Superior temporal gyrus (tissue), 1 donor: ENCODE results near the gene TES.

Experiments
- DNase-seq: peaks from one replicate; pipeline ENCODE4 v3.0.0-alpha.2; 2016; ENCODE audit errors: extremely low spot score

TES gene

DNA sequence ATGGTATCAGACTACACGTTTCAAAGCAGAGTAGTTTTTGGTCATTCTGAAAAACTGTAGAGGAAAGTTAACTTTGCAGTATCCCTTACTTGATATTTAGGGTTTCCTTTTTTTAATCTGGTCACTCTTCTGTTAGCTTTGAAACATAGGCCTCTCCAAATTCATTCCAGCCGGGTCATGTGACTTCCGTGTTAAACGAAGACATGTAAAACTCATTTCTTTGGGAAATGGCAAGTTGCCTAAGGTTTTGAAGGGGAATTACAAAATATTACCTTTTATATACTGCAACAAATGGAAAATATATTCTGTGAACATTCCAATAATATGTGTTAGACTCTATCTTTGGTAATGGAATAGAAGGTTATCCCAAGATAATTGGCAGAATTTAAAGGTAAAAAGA lies 9.5 kb downstream of the TES start:
- no peak for DNase-seq

DNA sequence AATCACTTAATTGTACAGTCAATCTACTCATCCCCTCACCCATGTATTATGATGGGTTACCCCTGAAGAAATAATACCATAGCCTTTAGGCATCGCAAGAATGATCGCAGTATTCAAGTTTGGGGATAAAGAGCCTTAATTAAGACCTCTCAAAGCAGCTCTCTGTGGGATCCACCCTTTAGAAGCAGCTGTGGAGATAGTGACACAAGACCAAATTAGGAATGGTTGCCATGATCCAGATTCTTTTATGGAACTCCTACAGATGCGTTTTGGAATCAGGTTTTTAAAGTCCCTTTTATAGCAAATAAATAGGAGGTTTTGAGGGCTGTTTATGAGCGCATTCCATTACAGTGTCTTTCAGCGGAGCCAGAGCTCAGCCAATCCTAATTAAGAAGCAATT lies 12.2 kb downstream of the TES start:
- no peak for DNase-seq

DNA sequence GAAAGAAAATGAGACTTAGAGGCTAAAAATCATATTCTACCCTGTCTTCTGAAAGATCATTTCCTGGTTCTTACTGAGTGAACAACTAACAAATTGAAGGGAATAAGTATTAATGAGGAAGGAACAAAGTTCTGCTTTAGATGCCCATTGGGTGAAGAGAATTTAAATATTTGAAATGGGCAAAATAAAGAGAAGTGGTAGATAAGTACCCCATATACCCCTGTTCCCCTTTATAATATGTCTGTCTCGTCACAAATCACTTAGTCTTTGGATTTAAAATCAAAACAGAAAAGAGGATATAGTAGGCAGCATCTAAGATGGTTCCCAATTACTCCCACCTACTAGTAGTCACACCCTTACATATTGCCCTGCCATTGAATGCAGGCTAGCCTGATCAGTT lies 13.2 kb downstream of the TES start:
- DNase-seq = no peak

DNA sequence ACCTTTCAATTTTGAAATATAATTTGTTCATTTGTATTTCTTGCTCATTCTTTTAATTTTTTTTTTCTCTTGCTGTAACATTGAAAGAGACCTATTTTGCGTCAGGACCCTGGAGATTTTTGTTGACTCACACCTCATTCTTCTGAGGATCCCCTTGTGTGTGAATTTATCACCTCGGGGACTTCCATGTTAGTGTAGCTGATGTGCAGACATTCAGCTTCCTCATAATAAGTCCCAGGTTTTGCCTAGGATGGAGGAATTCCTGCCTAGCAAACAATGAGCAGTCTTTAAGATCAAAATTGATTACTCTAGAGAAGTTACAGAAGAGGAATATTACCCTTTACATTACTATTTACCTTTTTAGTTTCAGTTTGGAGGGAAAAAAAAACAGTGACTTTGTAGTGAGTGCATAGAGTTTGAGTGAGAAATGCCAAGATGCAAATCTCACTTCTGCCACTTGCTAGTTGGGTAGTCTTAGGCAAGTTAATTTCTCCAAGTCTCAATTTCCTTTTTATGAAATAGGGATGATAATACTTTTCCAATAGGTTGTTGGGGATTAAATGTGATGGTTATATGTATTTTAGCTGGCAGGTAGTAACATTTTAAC lies 14.3 kb downstream of the TES start:
- DNase-seq = no peak

DNA sequence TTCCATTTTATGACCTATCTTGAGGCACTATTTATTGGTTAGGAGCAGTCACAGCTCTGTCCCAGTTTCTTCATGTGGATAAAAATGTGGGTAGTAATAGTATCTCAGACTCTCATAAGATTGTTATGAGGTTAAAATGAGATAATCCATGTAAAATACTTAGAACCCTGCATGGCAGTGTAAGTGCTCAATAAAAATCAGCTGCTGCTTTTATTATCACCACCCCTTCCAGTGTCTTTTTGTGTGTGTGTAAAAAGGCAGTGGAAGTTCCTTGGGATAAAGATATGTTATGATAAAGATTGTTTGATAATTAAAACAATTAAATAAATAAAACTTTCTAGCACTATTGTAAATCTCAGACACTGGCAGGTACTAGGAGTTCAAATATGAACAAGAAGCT lies 15.5 kb downstream of the TES start:
- DNase-seq = no peak

DNA sequence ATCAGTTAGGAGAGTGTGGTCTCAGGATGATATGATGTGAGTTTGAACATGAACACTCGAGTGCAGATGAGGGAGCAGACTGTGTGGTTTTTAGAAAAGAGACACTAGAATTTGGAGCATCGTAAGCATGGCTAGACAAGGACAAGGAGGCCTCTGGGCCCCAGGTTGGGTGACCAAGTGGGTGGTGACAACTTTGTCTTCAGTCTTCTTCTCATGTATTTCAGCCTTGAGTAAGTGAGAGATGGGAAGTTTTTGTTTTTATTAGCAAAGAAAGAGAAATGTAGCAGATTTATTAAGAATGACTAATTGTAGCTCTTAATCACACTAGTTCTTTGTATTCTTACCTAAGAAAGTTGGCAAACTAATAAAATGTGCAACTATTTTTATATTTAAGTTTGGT lies 16.3 kb downstream of the TES start:
- DNase-seq = no peak

DNA sequence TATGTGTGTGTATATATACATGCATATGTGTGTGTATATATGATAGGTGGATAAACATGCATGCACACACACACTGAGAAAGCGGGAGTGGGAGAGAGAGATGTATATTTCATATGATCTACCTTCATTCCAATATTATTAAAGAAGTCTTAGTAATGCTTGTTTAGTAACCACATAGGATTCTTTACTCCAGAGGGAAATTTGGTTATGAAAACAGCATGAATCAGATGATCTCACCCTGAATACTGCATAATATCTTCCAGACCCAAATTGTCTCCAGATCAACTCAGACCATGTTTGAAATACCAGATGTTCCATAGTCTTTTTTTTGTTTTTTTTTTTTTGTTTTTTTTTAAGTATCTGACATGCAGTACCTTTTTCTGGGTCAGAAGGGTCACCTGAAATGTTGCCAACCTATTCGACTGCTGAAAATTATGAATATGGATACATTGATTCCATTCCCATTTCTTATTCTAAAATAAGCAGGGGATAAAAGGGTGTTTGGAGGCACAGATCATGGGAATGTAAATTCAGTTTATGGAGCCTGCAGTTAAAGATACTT lies 17.4 kb downstream of the TES start:
- DNase-seq = no peak

DNA sequence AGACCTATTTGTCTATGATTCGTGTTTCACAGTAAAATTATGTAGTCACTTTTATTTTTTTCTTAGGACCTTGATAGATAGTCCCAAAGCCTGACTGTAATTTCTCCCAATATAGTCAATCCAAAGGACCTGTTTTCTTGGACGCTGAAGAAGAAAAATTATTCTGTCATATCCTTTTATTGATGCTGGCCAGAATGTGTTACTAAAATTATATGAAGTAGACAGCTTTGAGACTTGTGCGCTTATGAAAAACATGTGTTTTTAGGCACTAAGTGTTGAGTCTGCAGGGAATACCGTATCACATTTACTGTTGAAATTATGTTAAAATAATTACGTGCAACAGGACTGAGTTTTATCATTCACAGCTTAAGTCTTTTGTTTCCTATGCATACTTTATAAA lies 17.9 kb downstream of the TES start:
- no peak for DNase-seq

DNA sequence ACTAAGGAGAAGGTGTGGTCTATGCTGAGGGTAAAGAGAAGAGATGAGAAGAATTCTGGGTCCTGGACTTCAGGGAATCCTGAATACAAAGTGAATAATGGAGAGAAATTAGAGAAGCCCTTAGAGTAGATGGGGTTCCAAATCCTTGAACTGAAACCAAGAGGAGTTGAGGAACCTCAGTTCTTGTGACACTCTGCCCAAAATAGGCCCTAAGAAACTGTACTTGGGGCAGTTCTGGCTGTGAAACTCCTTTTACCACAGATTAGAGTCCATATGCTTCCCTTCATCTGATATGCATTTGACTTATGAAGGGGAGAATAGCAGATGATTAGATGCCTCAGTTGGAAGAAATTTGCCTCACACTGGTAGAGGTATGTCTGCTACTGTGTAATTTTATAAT lies 19.0 kb downstream of the TES start:
- no peak for DNase-seq

DNA sequence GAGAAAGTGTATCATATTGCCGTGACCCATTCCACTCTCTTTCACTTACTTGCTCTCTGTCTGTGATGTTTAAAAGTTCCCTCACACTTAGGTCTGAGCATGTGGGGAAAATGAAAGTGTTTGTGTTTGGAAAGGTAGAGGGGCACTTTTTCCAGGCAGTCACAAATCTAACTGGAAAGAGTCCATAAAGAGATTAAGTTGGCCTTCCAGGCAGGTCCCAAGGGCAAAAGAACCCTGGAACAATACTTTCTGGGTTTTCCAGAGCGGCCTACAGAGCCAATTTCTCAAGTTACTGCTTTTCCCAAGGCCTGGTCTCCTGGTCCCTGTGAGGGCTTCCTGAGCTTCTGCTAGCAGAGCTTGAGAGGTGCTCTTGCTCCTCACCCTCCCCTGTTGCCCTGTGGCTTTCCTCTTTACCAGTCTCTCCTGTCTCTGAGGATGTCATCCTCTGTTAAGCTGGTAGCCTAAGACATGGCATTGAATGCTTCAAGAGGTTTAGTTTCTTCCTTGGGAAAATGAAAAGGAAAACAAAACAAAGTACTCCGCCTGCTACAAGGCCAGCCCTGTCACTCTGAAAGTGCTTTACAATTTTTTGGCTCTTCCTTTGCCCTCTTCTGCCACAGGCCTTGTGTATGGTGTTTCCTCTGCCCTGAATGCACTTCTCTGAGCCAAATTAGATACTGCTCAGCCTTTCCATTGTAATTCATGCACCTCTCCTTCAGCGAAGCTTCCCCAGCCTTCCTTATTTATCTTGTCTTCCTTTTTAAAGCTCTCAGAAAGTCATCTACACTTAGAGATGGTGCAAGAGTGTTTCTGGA lies 20.1 kb downstream of the TES start:
- no peak for DNase-seq

DNA sequence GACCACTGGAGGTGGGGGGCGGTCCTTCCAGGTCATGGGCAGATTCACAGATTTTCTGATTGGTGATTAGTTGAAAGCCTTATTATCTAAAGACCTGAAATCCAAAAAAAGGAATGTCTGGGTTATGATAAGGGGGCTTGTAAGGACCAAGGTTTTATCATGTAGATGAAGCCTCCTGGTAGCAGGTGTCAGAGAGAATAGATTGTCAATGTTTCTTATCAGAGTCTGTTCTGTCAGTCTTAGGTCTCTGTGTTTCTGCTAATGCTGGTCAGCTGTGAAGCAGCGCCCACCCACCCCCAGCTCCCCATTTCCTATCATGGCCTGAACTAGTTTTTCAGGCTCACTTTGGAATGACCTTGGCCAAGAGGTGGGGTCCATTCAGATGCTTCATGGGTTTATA lies 21.2 kb downstream of the TES start:
- no peak for DNase-seq

DNA sequence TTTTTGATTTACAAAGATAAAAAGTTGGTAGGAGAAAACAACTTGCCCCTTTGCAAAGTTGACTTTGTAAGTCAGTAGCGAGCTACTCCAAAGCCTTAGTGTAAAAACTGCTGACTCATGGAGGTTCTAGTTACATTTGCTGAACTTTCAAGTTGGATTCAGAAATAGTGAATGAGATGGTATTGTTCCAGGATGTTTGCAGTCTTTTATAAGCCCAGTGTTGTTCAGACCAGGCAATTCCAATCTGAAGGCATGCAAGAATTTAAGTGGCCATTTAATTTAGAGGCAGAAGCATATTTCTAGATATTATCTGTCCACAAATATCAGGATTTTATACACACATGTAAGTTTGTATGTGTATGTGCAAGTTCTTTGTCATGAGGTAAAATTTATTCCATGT lies 21.6 kb downstream of the TES start:
- no peak for DNase-seq

DNA sequence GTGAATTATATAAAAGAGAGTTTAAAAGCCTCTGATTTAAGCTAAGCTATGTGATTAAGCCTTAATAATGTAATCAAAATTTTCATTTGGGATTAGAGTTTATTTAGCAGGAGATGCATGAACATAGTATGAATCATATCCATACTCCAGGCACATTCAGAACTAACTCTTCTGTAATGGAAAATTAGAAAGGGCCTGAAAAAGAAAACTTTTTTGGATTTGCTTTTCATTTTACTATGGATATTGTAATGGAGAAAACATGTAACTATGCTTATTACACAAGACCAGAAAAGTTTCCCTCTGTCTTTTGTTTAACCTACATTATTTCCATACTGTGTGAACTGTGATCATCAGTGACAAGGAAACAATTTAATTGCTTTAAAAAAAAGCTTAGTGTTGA lies 22.0 kb downstream of the TES start:
- no peak for DNase-seq

DNA sequence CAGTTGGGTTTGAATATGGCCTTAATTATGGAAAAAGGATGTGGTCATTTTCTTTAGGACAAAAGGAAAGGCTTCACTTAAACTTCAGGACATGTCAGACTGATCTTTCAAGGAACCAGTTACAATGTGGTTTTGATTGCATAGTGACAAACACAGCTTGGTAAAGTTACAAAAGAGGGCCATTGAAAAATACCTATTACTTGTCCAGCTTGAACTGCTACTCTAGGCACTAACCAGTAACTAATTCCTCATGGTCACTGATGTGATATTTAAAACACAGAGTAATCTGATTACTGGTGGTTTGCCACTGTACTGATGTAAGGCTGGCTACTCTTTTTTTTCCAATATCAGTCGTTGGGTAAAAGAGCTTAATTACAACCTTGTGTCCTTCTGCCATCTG lies 22.6 kb downstream of the TES start:
- no peak for DNase-seq

DNA sequence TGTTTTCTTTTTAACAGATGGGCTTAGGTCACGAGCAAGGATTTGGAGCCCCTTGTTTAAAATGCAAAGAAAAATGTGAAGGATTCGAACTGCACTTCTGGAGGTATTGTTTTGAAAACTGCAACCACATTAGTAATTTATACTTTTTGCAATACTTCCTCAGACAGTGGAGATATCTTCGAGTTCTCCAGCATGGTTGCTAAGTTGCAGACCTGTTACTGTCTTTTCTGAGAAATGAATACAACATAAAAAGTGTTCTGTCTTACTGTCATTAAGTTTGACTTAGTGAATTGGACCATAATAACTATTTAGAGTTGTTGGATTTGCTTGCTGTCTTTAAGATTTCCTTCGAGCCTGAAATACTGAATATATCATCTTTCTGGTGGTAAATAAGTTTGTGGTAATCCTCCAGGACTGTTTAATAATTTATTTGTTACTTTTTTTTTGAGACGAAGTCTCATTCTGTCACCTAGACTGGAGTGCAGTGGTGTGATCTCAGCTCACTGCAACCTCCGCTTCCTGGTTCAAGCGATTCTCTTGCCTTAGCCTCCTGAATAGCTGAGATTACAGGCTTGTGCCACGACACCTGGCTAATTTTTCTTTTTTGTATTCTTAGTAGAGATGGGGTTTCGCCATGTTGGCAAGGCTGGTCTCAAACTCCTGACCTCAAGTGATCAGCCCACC lies 24.3 kb downstream of the TES start:
- no peak for DNase-seq

DNA sequence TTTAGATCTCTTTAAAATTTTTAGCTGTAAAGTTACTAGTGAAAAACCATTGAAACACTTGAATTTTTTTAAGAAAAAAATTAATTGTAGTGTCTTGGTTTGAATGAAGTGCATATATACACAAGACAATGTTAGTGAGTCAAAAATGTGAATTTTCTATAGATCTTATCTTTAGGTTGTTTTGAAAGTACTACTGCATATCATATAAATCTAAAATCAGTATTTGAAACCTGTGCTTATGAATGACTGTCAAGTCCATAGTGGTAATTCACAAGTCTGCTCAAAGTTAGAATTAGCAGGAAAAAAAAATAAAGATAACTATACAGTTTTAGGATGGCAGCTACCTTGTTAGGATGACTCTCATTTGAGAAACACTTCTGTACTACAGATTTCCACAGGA lies 25.0 kb downstream of the TES start:
- no peak for DNase-seq

DNA sequence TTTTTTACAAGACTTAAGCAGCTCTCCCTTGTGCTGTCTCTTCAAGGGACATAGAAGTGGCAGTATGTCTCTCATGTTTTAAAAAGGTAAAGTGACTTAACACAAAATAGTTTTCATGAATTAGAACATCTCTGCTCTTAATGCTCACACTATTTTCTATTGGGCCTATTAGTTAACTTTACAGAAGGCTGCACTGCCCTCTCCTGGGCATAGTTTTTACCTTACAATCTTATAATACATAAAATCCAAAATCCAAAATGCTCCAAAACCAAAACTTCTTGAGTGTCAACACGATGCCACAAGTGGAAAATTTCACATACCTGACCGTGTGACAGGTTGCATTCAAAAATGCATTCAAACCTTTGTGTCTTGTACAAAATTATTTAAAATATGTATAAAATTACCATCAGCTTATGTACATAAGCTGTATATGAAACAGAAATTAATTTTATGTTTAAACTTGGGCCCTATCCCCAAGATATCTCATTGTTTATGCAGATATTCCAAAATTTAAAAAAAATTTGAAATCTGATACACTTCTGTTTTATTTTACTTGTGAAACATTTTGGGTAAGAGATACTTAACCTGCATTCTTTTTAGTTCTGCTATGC lies 25.8 kb downstream of the TES start:
- peak; percentile 89 for DNase-seq

DNA sequence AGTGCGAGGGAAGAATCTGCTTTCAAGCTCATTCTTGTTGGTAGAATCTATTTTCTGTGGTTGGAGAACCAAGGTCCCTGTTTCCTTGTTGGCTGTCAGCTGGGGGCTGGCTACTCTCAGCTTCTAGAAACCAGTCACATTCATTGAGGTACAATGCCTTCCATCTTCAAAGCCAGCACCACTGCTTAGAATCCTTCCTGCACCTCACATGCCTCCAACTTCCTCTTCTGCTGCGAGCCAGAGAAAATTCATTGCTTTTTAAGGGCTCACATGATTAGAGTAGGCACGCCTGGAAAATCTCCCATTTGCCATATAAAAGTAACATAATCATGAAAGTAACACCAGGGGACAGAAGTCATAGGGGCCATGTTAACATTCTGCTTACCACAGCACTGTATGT lies 28.7 kb downstream of the TES start:
- no peak for DNase-seq

DNA sequence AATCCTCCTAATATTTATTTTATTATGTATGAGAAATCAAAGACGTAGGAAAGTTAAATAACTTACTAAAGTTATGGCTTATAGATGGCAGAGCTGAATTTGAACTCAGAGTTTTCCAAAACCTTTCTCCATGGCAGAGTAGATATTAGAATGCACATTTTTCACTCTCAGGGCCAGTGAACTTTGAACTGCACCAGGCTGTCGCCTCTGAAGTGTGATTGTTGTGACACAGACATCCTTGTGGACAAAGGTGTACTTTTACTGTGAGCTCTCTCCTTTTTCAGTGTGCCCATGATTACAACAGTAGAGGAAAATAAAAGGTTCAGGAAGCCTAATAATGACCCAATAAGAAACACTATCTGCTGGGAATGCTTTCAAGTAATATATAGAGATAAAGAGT lies 29.1 kb downstream of the TES start:
- no peak for DNase-seq

DNA sequence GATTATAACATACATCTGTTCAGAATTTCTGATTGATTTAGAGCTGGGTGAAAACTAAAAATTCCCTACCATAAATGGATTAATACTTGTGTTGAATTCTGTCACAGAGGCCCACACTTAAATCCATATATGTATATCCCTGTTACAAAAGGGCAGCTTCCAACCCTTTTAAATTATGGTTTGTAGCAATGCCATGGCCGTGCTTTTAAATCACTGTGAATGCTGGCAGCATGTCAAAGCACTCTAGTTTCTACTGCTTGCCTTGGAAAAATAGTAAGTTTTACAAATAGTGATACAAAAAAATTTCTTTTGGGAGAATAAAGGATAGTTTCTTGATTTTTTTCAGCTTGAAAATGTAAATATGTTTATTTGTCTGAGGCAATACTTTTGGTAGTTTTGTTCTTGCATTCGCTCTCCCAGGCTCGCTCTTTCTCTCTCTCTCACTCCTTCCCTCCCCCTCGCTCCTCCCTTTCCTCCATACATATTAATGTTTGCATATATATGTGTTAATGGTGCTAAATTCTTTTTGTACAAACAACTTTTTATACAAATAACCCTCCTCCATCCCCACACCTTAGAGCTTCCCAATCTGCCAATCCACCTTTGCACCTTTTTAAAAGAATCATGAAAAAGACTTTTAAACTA lies 29.8 kb downstream of the TES start:
- no peak for DNase-seq

DNA sequence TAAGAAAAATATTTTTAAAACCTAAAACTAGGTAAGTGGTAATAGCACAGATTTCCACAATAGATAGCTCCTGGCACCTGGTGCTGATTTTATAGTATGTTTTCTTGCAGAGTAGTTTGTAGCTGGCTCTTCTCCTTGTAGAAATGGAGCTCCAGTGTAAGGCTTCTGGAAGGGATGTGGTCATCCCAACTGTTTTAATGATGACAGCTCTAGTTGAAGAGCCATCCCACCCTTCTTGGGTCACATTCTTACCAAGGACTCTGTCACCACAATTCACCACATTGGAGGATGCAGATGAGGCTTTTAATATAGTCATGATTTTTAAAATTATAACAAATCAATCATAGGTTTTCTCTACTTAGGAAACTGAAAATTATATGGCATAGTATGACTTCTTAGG lies 31.0 kb downstream of the TES start:
- DNase-seq = no peak

DNA sequence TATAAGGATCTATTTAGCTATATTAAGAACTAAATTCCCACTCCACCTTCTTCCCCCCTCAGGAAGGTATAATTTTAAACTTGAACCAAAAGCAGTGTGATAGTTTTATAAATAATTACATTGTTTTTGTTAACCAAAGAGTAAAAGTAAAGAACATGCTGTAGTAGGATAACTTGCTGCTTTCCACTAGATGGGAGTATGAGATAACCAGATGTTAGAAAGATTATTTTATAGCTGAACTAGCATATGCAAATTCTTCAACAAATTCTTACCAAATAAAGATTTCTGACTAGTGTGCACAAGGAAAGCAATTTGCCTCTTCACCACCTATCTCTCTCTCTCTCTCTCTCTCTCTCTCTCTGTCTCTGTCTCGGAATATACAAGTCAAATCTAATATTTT lies 31.8 kb downstream of the TES start:
- DNase-seq = no peak
